RWPE1 (cell line): ENCODE data around the gene PNMA8A.
A peak's percentile ranks its signal among the peaks of the same experiment; 100 is the strongest.

ENCODE experiments used
- CTCF ChIA-PET: fragments of 350-600 bp; sonication (Branson Sonifier 250); formaldehyde crosslinking; extraction: SDS; loops from one replicate; lab custom pipeline; 2021; lab: Yijun Ruan, JAX
- POLR2A ChIA-PET: fragments of 400-600 bp; formaldehyde crosslinking; extraction: SDS; loops from one replicate; lab custom pipeline; 2020; ENCODE audit warnings: antibody characterized with exemption; ENCODE audit not compliant: low non-redundant PET; lab: Yijun Ruan, JAX
- DNase-seq: peaks from one replicate; pipeline ENCODE4 v3.0.0; 2012; ENCODE audit warnings: low spot score
- H3K27ac ChIP-seq: fragments of 450-650 bp; 2 replicates; pipeline ENCODE4 v1.5.1; 2017
- TF ChIP-seq, protein P1 (sequence below): fragments of 450-650 bp; conservative IDR thresholded peaks from 2 replicates; pipeline ENCODE4 v1.5.1; 2017; ENCODE audit warnings: low read depth, mild to moderate bottlenecking

The PNMA8A gene

DNA sequence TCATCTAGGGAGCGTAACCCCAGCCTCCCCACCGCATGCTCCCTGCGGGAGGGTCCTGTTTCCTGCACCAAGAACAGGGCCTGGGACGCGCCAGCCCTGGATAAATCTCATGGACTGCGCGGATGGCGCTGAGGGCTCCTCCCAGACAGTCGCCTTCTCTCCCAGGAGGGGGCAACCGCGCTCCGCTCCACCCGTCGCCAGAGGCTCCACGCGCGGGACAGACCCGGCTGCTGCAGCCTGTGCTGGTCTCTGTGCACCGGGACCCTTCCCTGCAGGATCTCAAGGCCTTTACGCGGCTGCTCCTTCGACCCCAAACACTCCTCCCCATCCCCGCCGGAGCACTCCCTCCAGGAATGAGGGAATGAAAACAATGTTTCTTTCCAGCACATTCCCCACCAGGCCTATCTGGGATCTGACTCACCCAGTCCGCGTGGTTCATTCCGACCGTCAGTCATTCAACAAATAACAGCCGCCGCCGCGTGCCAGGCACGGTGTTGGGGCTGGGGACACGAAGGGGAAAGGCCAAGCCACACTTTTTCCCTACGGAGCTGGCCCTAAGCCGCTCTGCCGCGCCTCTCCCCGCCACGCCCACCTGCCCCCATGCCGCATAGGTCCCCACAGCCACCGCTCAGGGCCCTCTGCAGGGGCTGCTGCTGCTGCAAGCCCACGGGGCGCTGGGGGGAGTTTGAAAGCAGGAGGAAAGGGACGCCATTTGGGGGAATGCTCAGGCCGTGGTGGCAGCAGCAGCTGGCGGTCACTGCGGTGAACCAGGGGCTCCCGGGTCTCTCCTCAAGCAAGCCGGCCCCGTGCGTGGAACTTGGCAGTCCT, 18.3 kb upstream of the PNMA8A start:
- H3K27ac ChIP-seq: no peak overlapping the region
- TF ChIP-seq, protein P1, sequence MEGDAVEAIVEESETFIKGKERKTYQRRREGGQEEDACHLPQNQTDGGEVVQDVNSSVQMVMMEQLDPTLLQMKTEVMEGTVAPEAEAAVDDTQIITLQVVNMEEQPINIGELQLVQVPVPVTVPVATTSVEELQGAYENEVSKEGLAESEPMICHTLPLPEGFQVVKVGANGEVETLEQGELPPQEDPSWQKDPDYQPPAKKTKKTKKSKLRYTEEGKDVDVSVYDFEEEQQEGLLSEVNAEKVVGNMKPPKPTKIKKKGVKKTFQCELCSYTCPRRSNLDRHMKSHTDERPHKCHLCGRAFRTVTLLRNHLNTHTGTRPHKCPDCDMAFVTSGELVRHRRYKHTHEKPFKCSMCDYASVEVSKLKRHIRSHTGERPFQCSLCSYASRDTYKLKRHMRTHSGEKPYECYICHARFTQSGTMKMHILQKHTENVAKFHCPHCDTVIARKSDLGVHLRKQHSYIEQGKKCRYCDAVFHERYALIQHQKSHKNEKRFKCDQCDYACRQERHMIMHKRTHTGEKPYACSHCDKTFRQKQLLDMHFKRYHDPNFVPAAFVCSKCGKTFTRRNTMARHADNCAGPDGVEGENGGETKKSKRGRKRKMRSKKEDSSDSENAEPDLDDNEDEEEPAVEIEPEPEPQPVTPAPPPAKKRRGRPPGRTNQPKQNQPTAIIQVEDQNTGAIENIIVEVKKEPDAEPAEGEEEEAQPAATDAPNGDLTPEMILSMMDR: no peak
- POLR2A ChIA-PET: interaction anchor here (0.6 kb wide), 1 partner anchor 105 kb away, joined by 3 read pairs; no protein-coding TSS in a partner anchor
- DNase-seq: no peak
- CTCF ChIA-PET: interaction anchor here (2.7 kb wide), 1 partner anchor 93 kb away, joined by 38 read pairs; no protein-coding TSS in a partner anchor

DNA sequence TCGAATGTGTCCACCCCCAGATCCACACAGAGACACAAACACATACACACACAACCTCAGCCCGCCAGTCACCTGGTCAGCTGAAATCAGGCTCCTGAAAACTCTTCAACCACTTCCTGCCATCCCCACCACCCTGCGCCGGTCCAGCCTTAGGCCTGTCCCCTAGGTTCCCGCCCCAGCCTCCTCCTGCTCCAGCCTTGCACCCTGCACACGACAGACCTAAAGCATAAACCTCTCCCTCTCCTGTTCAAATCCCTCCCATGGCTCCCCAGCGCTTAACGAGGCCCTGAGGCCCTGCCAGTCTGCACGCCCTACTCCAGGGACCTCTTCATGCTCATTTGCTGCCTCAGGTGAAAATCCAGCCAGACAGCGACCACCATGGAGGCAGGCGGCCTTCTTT, 17.2 kb upstream of the PNMA8A start:
- no peak overlapping the region for H3K27ac ChIP-seq
- ChIA-PET CTCF (interaction anchor here (0.6 to 2.7 kb wide), 5 partner anchors 27 to 208 kb away, joined by 3 to 38 read pairs (median 4); no protein-coding TSS in a partner anchor), POLR2A (no interaction called here)
- TF ChIP-seq, protein P1: no peak
- no peak for DNase-seq

DNA sequence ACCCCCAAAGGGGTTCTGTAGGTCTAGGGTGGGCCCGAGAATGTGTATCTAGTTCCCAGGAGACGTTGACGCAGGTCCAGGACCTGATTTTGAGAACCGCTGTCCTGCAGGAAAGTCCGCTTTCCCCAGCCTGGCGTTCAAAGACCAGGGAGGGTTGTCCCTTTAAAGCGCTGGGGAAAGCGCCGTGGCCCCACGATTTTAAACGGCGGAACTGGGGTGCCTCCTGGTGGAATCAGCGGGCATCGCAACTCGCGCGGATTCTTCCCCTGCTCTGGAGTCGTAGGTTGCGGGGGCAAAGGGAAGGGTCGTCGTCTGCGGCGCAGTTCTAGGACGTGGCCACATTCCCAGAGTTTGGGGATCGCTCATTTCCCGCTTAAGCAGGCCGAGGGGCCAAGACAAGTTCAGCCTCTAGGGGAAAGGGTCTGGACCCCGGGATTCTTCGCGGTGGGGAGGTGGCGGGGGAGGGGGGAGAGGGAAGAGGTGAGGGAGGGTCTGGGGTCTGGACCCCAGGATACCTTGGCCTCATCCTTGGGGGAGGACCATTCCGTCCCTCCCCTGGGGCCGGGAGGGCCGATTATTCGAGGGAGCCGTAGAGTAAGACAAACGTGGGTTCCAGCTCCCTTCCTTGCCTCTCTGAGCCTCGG, 16.6 kb upstream of the PNMA8A start:
- POLR2A ChIA-PET: no interaction called here
- H3K27ac ChIP-seq: no peak overlapping the region
- TF ChIP-seq, protein P1: peak; percentile 91
- CTCF ChIA-PET: interaction anchor here (0.5 to 2.7 kb wide), 14 partner anchors 13 to 559 kb away, joined by 3 to 38 read pairs (median 4); no protein-coding TSS in a partner anchor
- peak; percentile 75 for DNase-seq

DNA sequence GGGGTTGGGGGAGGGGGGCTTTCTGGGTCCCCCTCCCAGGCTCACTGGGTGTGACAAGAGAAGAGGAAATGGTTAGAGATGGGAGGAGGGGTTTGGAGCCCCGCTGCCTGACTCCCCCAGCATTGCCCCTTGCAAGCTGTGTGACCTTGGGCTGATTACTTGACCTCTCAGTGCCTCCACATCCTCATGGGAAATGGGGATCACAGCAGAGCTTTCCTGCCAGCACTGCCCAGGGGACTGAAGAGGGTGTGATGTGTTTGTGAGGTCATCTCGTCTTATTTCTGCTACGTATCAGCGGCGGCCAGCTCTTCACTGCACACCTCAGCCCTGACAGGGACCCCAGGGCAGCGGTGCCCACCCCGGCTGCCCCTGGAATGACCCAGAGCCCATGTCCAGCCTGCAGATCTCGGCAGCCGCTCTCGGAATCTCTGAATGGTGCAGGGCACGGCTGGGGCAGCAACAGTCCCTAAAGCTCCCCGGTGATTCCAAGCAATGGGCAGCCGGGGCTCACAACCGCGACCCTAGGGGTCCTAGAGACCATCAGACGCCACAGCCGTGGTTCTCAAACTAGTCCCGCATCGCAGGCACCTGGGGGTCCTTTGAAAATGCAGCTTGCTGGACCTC, 15.9 kb upstream of the PNMA8A start:
- POLR2A ChIA-PET: no interaction called here
- TF ChIP-seq, protein P1: no peak
- H3K27ac ChIP-seq: no peak overlapping the region

DNA sequence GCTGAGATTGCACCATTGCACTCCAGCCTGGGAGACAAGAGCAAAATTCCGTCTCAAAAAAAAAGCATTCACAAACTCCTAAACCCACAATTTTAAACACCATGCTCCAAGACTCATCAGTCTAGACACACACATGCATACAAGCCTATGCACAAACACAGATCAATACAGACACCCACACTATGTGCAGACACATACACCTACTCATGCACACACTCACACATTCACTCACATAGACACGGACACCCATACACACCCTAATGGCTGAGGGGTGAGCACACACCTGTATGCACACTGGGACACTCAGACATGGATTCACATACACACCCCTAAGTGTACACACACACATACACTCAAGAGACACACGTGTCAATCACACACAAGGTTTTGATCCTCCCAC, 15.0 kb upstream of the PNMA8A start:
- H3K27ac ChIP-seq: no peak overlapping the region
- ChIA-PET POLR2A (no interaction called here), CTCF (interaction anchor here (0.6 to 0.7 kb wide), 2 partner anchors 102 to 126 kb away, joined by 3 read pairs; no protein-coding TSS in a partner anchor)

More for the DNA sequence above, 15.9 kb upstream of the PNMA8A start:
- DNase-seq: no peak
- CTCF ChIA-PET: interaction anchor here (0.5 to 2.7 kb wide), 10 partner anchors 12 to 559 kb away, joined by 3 to 38 read pairs (median 4); no protein-coding TSS in a partner anchor

More for the DNA sequence above, 15.0 kb upstream of the PNMA8A start:
- DNase-seq: no peak
- TF ChIP-seq, protein P1: no peak
